Measurements from ENCODE around the gene MAPK6. TPM values are rescaled to one million over a fixed set of nuclear protein-coding genes. Genes with fewer than 3 reads are reported as not detected.

Gene MAPK6
- total RNA-seq, 1 donor: 74.9 TPM

DNA sequence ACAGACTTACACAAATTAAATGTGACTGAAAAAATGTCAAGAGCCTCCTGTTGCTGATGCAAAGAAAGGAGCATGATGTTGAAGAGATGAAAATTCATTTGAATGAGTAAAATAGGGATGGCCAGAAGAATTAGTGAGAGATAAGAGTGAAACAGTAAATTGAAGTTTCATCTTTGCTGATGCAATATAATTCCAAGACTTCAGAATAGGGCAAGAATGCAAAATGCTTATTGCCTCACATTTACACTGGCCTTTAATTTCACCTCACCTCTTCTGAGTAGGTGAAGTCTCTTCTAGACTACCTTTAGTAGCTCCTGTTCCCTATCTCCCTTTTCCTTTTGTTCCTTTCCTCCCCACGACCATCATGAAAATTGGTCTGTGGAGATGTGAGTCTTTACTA, 15.3 kb upstream of the MAPK6 start:
- TF ChIP-seq CTCF (IDR thresholded peaks at IDR 0.05; ENCODE audit: insufficient read depth, low read length): no peak
- no peak overlapping the region for H3K4me3 ChIP-seq (ENCODE audit: low read depth, low read length)
- DNase-seq (ENCODE audit: low read depth): peak; percentile 28

DNA sequence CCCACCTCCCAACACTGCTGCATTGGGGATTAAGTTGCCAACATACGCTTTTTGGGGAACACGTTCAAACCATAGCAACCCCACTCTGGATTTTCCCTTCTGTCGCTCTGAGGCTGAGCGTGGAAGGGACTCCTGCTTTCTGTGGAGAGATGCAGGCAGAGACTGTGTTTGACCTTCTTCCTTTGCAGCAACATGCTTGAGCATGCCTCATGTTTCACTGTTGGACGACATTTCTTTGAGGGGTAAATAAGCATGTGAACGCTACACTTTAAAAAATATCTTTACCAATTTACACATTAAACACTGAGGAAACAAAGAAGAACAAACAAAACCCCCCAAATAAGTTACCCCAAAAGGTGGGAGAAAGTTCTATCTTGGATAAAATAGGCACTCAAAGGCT, 14.2 kb upstream of the MAPK6 start:
- no peak for TF ChIP-seq CTCF (IDR thresholded peaks at IDR 0.05; ENCODE audit: insufficient read depth, low read length)
- H3K4me3 ChIP-seq (ENCODE audit: low read depth, low read length): no peak overlapping the region
- no peak for DNase-seq (ENCODE audit: low read depth)

GRCh38 chr15:52005748-52006701, 13.0 kb upstream of the MAPK6 start:
- no peak for TF ChIP-seq CTCF (IDR thresholded peaks at IDR 0.05; ENCODE audit: insufficient read depth, low read length)
- no peak overlapping the region for H3K4me3 ChIP-seq (ENCODE audit: low read depth, low read length)
- peak; percentile 70 for DNase-seq (ENCODE audit: low read depth)

DNA sequence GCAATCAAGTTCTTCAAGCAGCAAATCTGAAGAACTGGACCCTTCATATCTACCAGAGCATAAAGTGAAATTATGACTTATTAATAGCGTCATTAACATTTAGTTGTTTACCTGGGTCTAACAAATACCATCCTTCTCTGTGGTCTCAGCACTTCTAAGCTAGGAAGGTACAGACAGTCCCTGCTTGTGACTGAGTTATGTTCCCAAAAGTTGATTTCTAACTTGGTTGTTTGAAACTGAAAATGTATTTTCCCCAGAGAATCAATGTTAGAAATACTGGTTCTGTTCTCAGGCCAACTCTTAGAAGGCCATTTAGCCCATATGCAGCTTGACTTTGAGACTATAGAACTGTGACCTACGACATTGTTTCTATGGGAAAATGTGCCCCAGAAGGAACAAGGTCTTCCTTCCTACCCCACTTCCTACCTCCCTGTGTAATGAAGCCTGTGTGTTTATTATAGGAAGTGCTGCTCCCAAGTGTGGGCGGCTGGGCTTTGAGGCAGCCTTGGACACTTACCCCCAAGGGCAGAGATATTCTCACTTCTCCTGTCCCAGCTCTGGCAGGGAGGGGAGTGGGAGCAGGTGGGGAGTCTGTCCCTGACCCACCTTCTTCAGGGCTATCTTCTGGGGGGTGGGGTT, 12.2 kb upstream of the MAPK6 start:
- no peak overlapping the region for H3K4me3 ChIP-seq (ENCODE audit: low read depth, low read length)
- no peak for DNase-seq (ENCODE audit: low read depth)
- TF ChIP-seq CTCF (IDR thresholded peaks at IDR 0.05; ENCODE audit: insufficient read depth, low read length): no peak

DNA sequence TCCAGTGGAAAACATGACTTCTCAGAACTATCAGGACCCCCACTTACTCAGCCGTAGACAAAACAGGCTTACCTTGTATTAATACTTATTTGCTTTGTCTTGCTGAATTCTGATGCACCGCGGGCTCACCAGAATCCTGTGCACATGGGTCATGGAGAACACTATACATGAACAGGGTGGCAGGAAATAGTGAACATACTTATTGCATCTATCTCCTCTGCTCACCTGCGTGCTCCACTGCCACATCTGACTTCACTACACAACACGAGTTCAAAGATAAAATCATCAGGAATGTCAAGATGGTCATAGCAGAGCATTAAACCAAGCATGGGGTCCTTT, 10.7 kb upstream of the MAPK6 start:
- no peak for TF ChIP-seq CTCF (IDR thresholded peaks at IDR 0.05; ENCODE audit: insufficient read depth, low read length)
- H3K4me3 ChIP-seq (ENCODE audit: low read depth, low read length): no peak overlapping the region
- DNase-seq (ENCODE audit: low read depth): no peak

DNA sequence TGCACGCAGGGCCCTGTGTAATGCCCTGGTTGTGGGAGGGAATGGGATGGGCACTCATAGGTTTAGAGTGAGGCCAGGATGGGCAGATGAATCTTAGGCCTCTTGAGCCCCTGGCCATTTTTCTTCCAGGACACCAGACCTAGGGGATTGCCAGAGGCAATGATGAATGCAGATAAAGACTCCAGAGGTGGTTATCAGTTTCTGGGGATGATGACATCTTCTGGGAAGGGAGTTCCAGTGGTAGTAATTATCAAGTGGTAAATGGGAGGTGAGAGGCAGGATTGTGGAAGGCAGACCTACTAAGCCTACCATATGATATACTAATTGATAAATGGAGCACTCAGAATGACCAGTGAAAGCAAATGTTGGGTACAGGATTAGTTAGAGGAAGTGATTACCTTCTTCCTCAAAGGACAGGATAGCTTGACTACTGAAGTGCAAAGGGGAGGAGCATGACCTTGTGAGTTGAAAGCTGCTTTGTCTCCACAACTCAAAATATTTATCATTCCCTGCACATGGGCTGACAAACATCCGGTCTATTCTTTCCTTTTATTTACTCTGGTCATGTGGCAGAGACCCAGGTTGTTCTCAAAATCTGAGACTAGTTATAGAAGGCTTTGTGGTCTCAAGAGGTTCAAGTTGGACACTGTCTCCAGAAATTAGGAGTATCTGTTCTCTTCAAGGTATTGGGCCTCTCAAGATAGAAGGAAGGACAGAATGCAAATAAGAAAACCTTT, 10.2 kb upstream of the MAPK6 start:
- TF ChIP-seq CTCF (IDR thresholded peaks at IDR 0.05; ENCODE audit: insufficient read depth, low read length): no peak
- no peak overlapping the region for H3K4me3 ChIP-seq (ENCODE audit: low read depth, low read length)
- no peak for DNase-seq (ENCODE audit: low read depth)
